Panc1 (cell line): ENCODE measurements around the gene POU2F1. TPM values are rescaled to one million over a fixed set of nuclear protein-coding genes. Genes with fewer than 3 reads are reported as not detected.

Experiments used
- ATAC-seq: fragments of 200-7000 bp; cut with Tn5 transposase; 2 replicates; pipeline ENCODE4 v1.9.1; 2020; ENCODE audit warnings: mild to moderate bottlenecking, moderate library complexity
- BruUV-seq: library from RNA; stranded (reverse); fragments of 400-500 nt; replicated peaks from 2 replicates; lab custom pipeline; 2021; lab: Mats Ljungman, UMichigan
- CTCF ChIA-PET: fragments of 300-600 bp; sonication (Branson Sonifier 250); formaldehyde crosslinking; loops from one replicate; lab custom pipeline; 2022; ENCODE audit warnings: antibody characterized with exemption; lab: Charles Lee
- POLR2A ChIA-PET: fragments of 300-600 bp; sonication (Branson Sonifier 250); formaldehyde crosslinking; loops from one replicate; lab custom pipeline; 2022; ENCODE audit warnings: antibody characterized with exemption; lab: Charles Lee
- DNase-seq: peaks from one replicate; pipeline ENCODE4 v3.0.0-alpha.2; 2010; ENCODE audit warnings: low read depth, low spot score
- H3K27ac ChIP-seq: 2 replicates; pipeline ENCODE4 v1.5.1; 2011; ENCODE audit warnings: mild to moderate bottlenecking, low read length, inconsistent platforms
- H3K27me3 ChIP-seq: fragments of 200-500 bp; sonication (Bioruptor generic); 2 replicates; pipeline ENCODE4 v1.6.0; 2014; ENCODE audit warnings: low read length, inconsistent platforms; ENCODE audit not compliant: control insufficient read depth, insufficient read depth
- H3K36me3 ChIP-seq: fragments of 200-500 bp; sonication (Bioruptor generic); 2 replicates; pipeline ENCODE4 v1.5.1; 2014; ENCODE audit warnings: inconsistent platforms, mild to moderate bottlenecking, low read length, moderate library complexity; ENCODE audit not compliant: control insufficient read depth, insufficient read depth
- H3K4me1 ChIP-seq: 2 replicates; pipeline ENCODE4 v1.5.1; 2011; ENCODE audit warnings: inconsistent platforms, mild to moderate bottlenecking, low read length, moderate library complexity; ENCODE audit not compliant: control insufficient read depth, insufficient read depth
- H3K4me3 ChIP-seq, 2 experiments: 2 replicates each; pipeline ENCODE4 v1.5.1; 2011 to 2012; ENCODE audit warnings: low read depth in 2 of 2, low read length in 2 of 2, mild to moderate bottlenecking in 2 of 2, inconsistent platforms in 1 of 2, moderate library complexity in 1 of 2
- H3K9me3 ChIP-seq: fragments of 200-500 bp; sonication (Bioruptor generic); 2 replicates; pipeline ENCODE4 v1.5.1; 2014; ENCODE audit warnings: low read depth, mild to moderate bottlenecking, inconsistent platforms, low read length, moderate library complexity; ENCODE audit not compliant: control insufficient read depth, insufficient read depth
- POLR2AphosphoS5 ChIP-seq: IDR thresholded peaks from 2 replicates; pipeline ENCODE4 v1.6.1; 2012; ENCODE audit warnings: mild to moderate bottlenecking, low read depth, low read length, moderate library complexity
- SIN3A ChIP-seq: IDR thresholded peaks from 2 replicates; pipeline ENCODE4 v1.6.1; 2012; ENCODE audit warnings: low read depth, mild to moderate bottlenecking, low read length, moderate library complexity, borderline replicate concordance; ENCODE audit not compliant: insufficient read depth
- TCF7L2 ChIP-seq: IDR thresholded peaks from 2 replicates; pipeline ENCODE4 v1.6.1; 2011; ENCODE audit warnings: mild to moderate bottlenecking, low read depth, low read length, inconsistent platforms
- in situ Hi-C: cut with HindIII; loops from 2 replicates; pipeline ENCODE4 v1.10.0; 2016; ENCODE audit warnings: low sequenced_read_pairs, low pct_unique_long_range_greater_than_20kb
- intact Hi-C: fragments of 100-400 bp; cut with micrococcal nuclease; formaldehyde crosslinking; loops from one replicate; pipeline ENCODE4 v1.10.0; 2022; ENCODE audit not compliant: unreplicated experiment
- total RNA-seq: library from RNA; stranded (reverse); gene quantifications from one replicate; pipeline ENCODE4 v1.2.1, GENCODE V29; 2021; ENCODE audit not compliant: unreplicated experiment
- TF ChIP-seq, protein P1 (sequence below): fragments of 450-650 bp; IDR thresholded peaks from 2 replicates; pipeline ENCODE4 v1.5.1; 2017; ENCODE audit warnings: mild to moderate bottlenecking
- TF ChIP-seq, protein P2 (sequence below), 2 experiments: IDR thresholded peaks; 2 replicates each; pipeline ENCODE4 v1.6.1; 2011 to 2012; ENCODE audit warnings: low read depth in 2 of 2, control low read depth in 1 of 2, low read length in 1 of 2, mild to moderate bottlenecking in 1 of 2, moderate library complexity in 1 of 2; ENCODE audit not compliant: insufficient read depth in 1 of 2

The POU2F1 gene
- total RNA-seq, 1 experiment from 2014 or later, result 17.1 TPM

DNA sequence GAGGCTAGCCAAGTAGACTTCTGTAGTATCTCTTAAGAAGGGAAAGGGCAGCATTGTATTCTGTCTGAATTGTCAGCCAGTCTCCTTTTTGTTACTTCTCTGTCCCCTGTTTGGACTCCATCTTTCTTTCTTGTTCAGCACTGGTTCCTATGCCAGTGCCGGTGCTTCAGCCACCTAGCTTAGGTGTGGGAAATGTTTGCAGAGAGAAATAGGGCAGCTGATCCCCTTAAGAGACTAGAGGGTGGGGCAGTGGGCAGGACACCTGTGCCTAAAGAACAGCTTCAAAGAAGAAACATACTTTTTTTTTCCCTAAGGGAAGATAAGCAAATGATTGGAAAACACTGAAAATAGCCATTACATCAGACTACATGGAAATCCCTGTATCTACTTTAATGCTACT, 113.0 kb downstream of the POU2F1 start:
- TF ChIP-seq, protein P1, sequence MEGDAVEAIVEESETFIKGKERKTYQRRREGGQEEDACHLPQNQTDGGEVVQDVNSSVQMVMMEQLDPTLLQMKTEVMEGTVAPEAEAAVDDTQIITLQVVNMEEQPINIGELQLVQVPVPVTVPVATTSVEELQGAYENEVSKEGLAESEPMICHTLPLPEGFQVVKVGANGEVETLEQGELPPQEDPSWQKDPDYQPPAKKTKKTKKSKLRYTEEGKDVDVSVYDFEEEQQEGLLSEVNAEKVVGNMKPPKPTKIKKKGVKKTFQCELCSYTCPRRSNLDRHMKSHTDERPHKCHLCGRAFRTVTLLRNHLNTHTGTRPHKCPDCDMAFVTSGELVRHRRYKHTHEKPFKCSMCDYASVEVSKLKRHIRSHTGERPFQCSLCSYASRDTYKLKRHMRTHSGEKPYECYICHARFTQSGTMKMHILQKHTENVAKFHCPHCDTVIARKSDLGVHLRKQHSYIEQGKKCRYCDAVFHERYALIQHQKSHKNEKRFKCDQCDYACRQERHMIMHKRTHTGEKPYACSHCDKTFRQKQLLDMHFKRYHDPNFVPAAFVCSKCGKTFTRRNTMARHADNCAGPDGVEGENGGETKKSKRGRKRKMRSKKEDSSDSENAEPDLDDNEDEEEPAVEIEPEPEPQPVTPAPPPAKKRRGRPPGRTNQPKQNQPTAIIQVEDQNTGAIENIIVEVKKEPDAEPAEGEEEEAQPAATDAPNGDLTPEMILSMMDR, result no peak
- TF ChIP-seq SIN3A (no peak), POLR2AphosphoS5 (no peak)
- H3K4me3 ChIP-seq, result no peak overlapping the region
- DNase-seq (no peak), ATAC-seq (no peak)
- intact Hi-C loops, result no loop called here
- ChIA-PET CTCF (no interaction called here), POLR2A (interaction anchor here (0.7 kb wide), 1 partner anchor 232 kb away, joined by 10 read pairs; no protein-coding TSS in a partner anchor)
- no peaks in the 10 kb centered on the region for H3K36me3 ChIP-seq
- H3K4me1 ChIP-seq, result no peaks in the 10 kb centered on the region
- H3K27ac ChIP-seq, result no peak overlapping the region
- no peaks in the 10 kb centered on the region for H3K27me3 ChIP-seq
- in situ Hi-C loops, result no loop called here
- no peaks in the 10 kb centered on the region for H3K9me3 ChIP-seq
- no TSS peak for BruUV-seq

DNA sequence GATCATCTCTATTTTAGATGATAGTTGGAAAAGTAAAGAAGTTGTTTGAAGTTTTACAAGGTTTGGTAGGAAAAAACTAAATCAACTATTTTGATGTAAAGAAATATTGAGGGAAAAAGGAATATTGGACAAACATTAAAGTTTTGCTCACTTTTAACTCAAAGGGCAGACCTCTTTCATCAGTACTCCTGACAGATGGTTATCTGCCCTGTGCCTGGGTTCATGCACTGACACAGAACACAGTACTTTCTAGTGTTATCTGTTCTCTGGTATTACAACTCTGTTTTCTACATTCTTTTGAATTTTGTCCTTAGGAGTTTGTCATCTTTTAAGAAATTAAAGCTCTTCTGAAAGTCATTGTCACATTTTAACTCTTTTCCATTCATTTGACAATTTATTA, 118.7 kb downstream of the POU2F1 start:
- TF ChIP-seq SIN3A (no peak), TCF7L2 (no peak), POLR2AphosphoS5 (no peak)
- TF ChIP-seq, protein P2, sequence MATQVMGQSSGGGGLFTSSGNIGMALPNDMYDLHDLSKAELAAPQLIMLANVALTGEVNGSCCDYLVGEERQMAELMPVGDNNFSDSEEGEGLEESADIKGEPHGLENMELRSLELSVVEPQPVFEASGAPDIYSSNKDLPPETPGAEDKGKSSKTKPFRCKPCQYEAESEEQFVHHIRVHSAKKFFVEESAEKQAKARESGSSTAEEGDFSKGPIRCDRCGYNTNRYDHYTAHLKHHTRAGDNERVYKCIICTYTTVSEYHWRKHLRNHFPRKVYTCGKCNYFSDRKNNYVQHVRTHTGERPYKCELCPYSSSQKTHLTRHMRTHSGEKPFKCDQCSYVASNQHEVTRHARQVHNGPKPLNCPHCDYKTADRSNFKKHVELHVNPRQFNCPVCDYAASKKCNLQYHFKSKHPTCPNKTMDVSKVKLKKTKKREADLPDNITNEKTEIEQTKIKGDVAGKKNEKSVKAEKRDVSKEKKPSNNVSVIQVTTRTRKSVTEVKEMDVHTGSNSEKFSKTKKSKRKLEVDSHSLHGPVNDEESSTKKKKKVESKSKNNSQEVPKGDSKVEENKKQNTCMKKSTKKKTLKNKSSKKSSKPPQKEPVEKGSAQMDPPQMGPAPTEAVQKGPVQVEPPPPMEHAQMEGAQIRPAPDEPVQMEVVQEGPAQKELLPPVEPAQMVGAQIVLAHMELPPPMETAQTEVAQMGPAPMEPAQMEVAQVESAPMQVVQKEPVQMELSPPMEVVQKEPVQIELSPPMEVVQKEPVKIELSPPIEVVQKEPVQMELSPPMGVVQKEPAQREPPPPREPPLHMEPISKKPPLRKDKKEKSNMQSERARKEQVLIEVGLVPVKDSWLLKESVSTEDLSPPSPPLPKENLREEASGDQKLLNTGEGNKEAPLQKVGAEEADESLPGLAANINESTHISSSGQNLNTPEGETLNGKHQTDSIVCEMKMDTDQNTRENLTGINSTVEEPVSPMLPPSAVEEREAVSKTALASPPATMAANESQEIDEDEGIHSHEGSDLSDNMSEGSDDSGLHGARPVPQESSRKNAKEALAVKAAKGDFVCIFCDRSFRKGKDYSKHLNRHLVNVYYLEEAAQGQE (IDR thresholded peaks at IDR 0.05; ENCODE audit: insufficient read depth in 1 of 2, low read depth in 2 of 2, low read length in 1 of 2), result no peak
- TF ChIP-seq, protein P1, result no peak
- POLR2A ChIA-PET, result interaction anchor here (1.0 kb wide), 1 partner anchor 68 kb away, joined by 3 read pairs; no protein-coding TSS in a partner anchor
- intact Hi-C loops (no loop called here), in situ Hi-C loops (no loop called here)
- no peak overlapping the region for H3K4me3 ChIP-seq
- DNase-seq (no peak), ATAC-seq (no peak)
- CTCF ChIA-PET, result no interaction called here
- H3K27ac ChIP-seq, result no peak overlapping the region
- no peaks in the 10 kb centered on the region for H3K4me1 ChIP-seq
- H3K9me3 ChIP-seq, result no peaks in the 10 kb centered on the region
- H3K27me3 ChIP-seq, result no peaks in the 10 kb centered on the region
- no TSS peak for BruUV-seq
- H3K36me3 ChIP-seq, result no peaks in the 10 kb centered on the region
